ENCODE measurements around the gene PRDM16. TPM values are rescaled to one million over a fixed set of nuclear protein-coding genes. Genes with fewer than 3 reads are reported as not detected.

Gene PRDM16
- total RNA-seq, 1 experiment from 2014 or later: 0.17 TPM

DNA sequence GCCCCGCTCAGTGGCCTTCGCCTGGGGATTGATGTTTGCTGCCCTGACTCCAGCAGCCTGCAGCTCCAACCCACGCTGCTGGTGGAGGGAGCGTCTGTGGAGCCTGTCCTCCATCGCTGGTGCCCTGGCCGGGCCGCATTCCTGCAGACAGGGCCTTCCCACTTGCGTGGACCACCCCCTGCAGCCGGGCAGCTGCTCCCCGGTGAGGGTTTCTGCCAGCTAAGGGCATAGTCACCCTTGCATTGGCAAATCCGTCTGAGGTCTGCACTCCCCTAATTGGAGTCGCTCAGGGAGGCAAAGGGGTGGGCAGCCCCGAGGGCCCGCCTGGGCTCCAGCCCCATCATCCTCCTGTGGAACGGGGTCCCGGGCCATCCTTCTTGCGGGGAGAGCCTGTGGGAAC lies 43.5 kb downstream of the PRDM16 start:
- Histone ChIP-seq H3K14ac (ENCODE audit: insufficient read depth, low read length) (no peak overlapping the region; the same call in 1 of the 2 replicates), H3T11ph (ENCODE audit: low read length) (no peak overlapping the region), H2BK12ac (ENCODE audit: insufficient read length, low read depth, low read length) (no peak overlapping the region), H2BK5ac (ENCODE audit: insufficient read length, low read length) (no peak overlapping the region), H3K9me3 (ENCODE audit: control insufficient read depth, low read depth, low read length) (no peaks in the 10 kb centered on the region), H2BK120ac (ENCODE audit: low read depth, low read length, poor library complexity, severe bottlenecking) (no peak overlapping the region), H3K23ac (ENCODE audit: insufficient read length, low read depth, low read length) (no peak overlapping the region), H4K91ac (ENCODE audit: insufficient read length, low read depth, low read length) (no peak overlapping the region), H3K9ac (ENCODE audit: extremely low read depth, insufficient read length, low read length) (no peak overlapping the region), H3K23me2 (ENCODE audit: insufficient read length, low read depth, low read length, poor library complexity, severe bottlenecking) (no peaks in the 10 kb centered on the region), H3K27me3 (ENCODE audit: insufficient read depth, low read length) (no peaks in the 10 kb centered on the region), H3K4ac (ENCODE audit: low read depth, low read length) (no peak overlapping the region), H2BK15ac (ENCODE audit: low read depth, low read length) (no peak overlapping the region), H3K79me1 (ENCODE audit: insufficient read depth, low read depth, low read length, poor library complexity, severe bottlenecking) (no peaks in the 10 kb centered on the region), H2AK5ac (ENCODE audit: insufficient read length, low read length) (no peak overlapping the region), H3K56ac (ENCODE audit: insufficient read length, low read depth, low read length) (no peak overlapping the region), H4K5ac (ENCODE audit: insufficient read length, low read depth, low read length) (no peak overlapping the region), H3K4me2 (ENCODE audit: insufficient read depth, insufficient read length, low read length) (no peak overlapping the region), H2BK20ac (ENCODE audit: low read depth, low read length, poor library complexity, severe bottlenecking) (no peak overlapping the region), H3K4me1 (ENCODE audit: insufficient read depth, low read length) (no peaks in the 10 kb centered on the region), H4K20me1 (ENCODE audit: control insufficient read depth, insufficient read depth, insufficient read length) (no peaks in the 10 kb centered on the region), H3K27ac (ENCODE audit: insufficient read length, low read depth, low read length) (no peak overlapping the region), H3K79me2 (ENCODE audit: insufficient read depth, low read length) (no peaks in the 10 kb centered on the region), H2AFZ (ENCODE audit: low read length) (no peak overlapping the region), H3K18ac (ENCODE audit: insufficient read length, low read depth, low read length) (no peak overlapping the region), H4K8ac (replicated peaks; ENCODE audit: insufficient read length, low read depth, low read length) (no peak overlapping the region)
- peaks cover 8 to 10% of the 10 kb centered on the region in 2 experiments for H3K9me3 Mint-ChIP-seq
- no CpG with 5 or more reads among the region's 17 CpGs for WGBS (ENCODE audit: extremely low coverage, insufficient read length, low lambda C conversion rate)
- peaks cover 12% of the 10 kb centered on the region for H3K27me3 Mint-ChIP-seq (ENCODE audit: low read depth)
- peaks cover under 1 to 18% of the 10 kb centered on the region in 2 experiments; a peak in 2 of 4 replicates for H3K4me1 Mint-ChIP-seq
- peaks cover 0 to 10% (median 0%) of the 10 kb centered on the region in 3 experiments; a peak in 6 of 7 replicates for H3K36me3 Mint-ChIP-seq (ENCODE audit: insufficient read depth in 1 of 3, low read depth in 3 of 3)
- TF ChIP-seq, protein P1, sequence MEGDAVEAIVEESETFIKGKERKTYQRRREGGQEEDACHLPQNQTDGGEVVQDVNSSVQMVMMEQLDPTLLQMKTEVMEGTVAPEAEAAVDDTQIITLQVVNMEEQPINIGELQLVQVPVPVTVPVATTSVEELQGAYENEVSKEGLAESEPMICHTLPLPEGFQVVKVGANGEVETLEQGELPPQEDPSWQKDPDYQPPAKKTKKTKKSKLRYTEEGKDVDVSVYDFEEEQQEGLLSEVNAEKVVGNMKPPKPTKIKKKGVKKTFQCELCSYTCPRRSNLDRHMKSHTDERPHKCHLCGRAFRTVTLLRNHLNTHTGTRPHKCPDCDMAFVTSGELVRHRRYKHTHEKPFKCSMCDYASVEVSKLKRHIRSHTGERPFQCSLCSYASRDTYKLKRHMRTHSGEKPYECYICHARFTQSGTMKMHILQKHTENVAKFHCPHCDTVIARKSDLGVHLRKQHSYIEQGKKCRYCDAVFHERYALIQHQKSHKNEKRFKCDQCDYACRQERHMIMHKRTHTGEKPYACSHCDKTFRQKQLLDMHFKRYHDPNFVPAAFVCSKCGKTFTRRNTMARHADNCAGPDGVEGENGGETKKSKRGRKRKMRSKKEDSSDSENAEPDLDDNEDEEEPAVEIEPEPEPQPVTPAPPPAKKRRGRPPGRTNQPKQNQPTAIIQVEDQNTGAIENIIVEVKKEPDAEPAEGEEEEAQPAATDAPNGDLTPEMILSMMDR (conservative IDR thresholded peaks at IDR 0.05): no peak
- no peak overlapping the region for H3K27ac Mint-ChIP-seq
- no peak overlapping the region for H3K4me3 Mint-ChIP-seq
- DNase-seq: no peak

All from H9 (cell line).